Esophagus squamous epithelium (tissue), 4 donors: Measurements from ENCODE around the gene LCE1A.

Experiments
- CTCF ChIP-seq, 6 experiments: fragments of 450-650 bp in 4 of 6; fragments of 200-600 bp in 2 of 6; sonication (generic) in 2 of 6; IDR thresholded peaks; one replicate each; pipeline ENCODE4 v1.5.1; 2016 to 2019; ENCODE audit warnings: antibody characterized with exemption in 6 of 6, mild to moderate bottlenecking in 4 of 6, moderate library complexity in 4 of 6
- POLR2A ChIP-seq, 4 donors: fragments of 450-650 bp; IDR thresholded peaks; one replicate each; pipeline ENCODE4 v1.6.1; 2017; ENCODE audit warnings: antibody characterized with exemption in 4 of 4, mild to moderate bottlenecking in 4 of 4, moderate library complexity in 3 of 4

- TF ChIP-seq CTCF (IDR thresholded peaks at IDR 0.05) (no peak), POLR2A (IDR thresholded peaks at IDR 0.05) (no peak)
Measured at GRCh38 chr1:152864443-152864842, 37.2 kb downstream of the LCE1A start.
